Neural cell (in vitro differentiated cells): Measurements from ENCODE around the gene BNC2. TPM values are rescaled to one million over a fixed set of nuclear protein-coding genes. Genes with fewer than 3 reads are reported as not detected.

Experiments
- H2AFZ ChIP-seq: fragments of 200-600, 300-800 bp; sonication (generic), shearing (Covaris generic); 2 replicates; pipeline ENCODE4 v1.6.0; 2014; ENCODE audit warnings: low read depth, mild to moderate bottlenecking, antibody characterized with exemption, low read length, moderate library complexity
- H3F3A ChIP-seq: fragments of 200-600 bp; shearing (Covaris generic); 2 replicates; pipeline ENCODE4 v1.6.1; 2016; ENCODE audit warnings: mild to moderate bottlenecking, moderate library complexity, mixed read lengths, antibody characterized with exemption, low read length; ENCODE audit not compliant: insufficient read depth, poor library complexity, severe bottlenecking
- H3K27ac ChIP-seq: fragments of 200-600, 300-800 bp; sonication (generic), shearing (Covaris generic); 2 replicates; pipeline ENCODE4 v1.5.1; 2014; ENCODE audit warnings: mild to moderate bottlenecking, low read length, moderate library complexity
- H3K27me3 ChIP-seq: fragments of 300-800, 200-600 bp; sonication (generic), shearing (Covaris generic); 2 replicates; pipeline ENCODE4 v1.6.0; 2014; ENCODE audit warnings: mild to moderate bottlenecking, low read depth, low read length, moderate library complexity; ENCODE audit not compliant: insufficient read depth
- H3K36me3 ChIP-seq: fragments of 300-800, 200-600 bp; sonication (generic), shearing (Covaris generic); 2 replicates; pipeline ENCODE4 v1.5.1; 2014; ENCODE audit warnings: mild to moderate bottlenecking, antibody characterized with exemption, low read length, moderate library complexity; ENCODE audit not compliant: insufficient read depth
- H3K4me2 ChIP-seq: fragments of 300-800, 200-600 bp; sonication (generic), shearing (Covaris generic); 2 replicates; pipeline ENCODE4 v1.6.0; 2014; ENCODE audit warnings: mild to moderate bottlenecking, low read length
- H3K4me3 ChIP-seq: fragments of 300-800, 200-600 bp; sonication (generic), shearing (Covaris generic); 2 replicates; pipeline ENCODE4 v1.5.1; 2014; ENCODE audit warnings: mild to moderate bottlenecking, low read length, moderate library complexity
- H3K79me2 ChIP-seq: fragments of 200-600 bp; shearing (Covaris generic); replicated peaks from 2 replicates; pipeline ENCODE4 v1.6.0; 2014; ENCODE audit warnings: mild to moderate bottlenecking, low read length, moderate library complexity; ENCODE audit not compliant: insufficient read depth
- H3K9ac ChIP-seq: fragments of 300-800, 200-600 bp; sonication (generic), shearing (Covaris generic); 2 replicates; pipeline ENCODE4 v1.6.1; 2016; ENCODE audit warnings: mild to moderate bottlenecking, low read length, mixed read lengths
- H3K9me2 ChIP-seq: fragments of 200-600 bp; shearing (Covaris generic); 2 replicates; pipeline ENCODE4 v1.6.1; 2016; ENCODE audit warnings: mild to moderate bottlenecking, low read length, mixed read lengths; ENCODE audit not compliant: insufficient read depth
- H3K9me3 ChIP-seq: fragments of 200-600, 300-800 bp; sonication (generic), shearing (Covaris generic); 2 replicates; pipeline ENCODE4 v1.6.1; 2016; ENCODE audit warnings: mild to moderate bottlenecking, mixed run types, low read length, moderate library complexity, mixed read lengths
- H4K20me1 ChIP-seq: fragments of 200-600 bp; shearing (Covaris generic); 2 replicates; pipeline ENCODE4 v1.6.1; 2016; ENCODE audit warnings: mild to moderate bottlenecking, mixed run types; ENCODE audit not compliant: insufficient read depth
- CTCF ChIP-seq: fragments of 450-650 bp; IDR thresholded peaks from 2 replicates; pipeline ENCODE4 v1.5.1; 2014; ENCODE audit warnings: antibody characterized with exemption, mild to moderate bottlenecking, moderate library complexity; ENCODE audit not compliant: poor library complexity, severe bottlenecking
- EP300 ChIP-seq: fragments of 450-650 bp; conservative IDR thresholded peaks from 2 replicates; pipeline ENCODE4 v1.6.1; 2014; ENCODE audit warnings: antibody characterized with exemption, mild to moderate bottlenecking, moderate library complexity; ENCODE audit not compliant: poor library complexity, severe bottlenecking
- EZH2 ChIP-seq: fragments of 200-600, 300-800 bp; shearing (Covaris generic), sonication (generic); IDR thresholded peaks from 2 replicates; pipeline ENCODE4 v1.6.1; 2014; ENCODE audit warnings: antibody characterized with exemption, low read length, borderline replicate concordance, mild to moderate bottlenecking; ENCODE audit not compliant: insufficient read depth, poor library complexity, severe bottlenecking
- MXI1 ChIP-seq: fragments of 450-650 bp; conservative IDR thresholded peaks from 2 replicates; pipeline ENCODE4 v1.6.1; 2014; ENCODE audit warnings: antibody characterized with exemption, mild to moderate bottlenecking; ENCODE audit not compliant: poor library complexity, severe bottlenecking
- POLR2AphosphoS5 ChIP-seq: IDR thresholded peaks from 2 replicates; pipeline ENCODE4 v1.6.1; 2012
- RAD21 ChIP-seq: fragments of 450-650 bp; conservative IDR thresholded peaks from 2 replicates; pipeline ENCODE4 v1.6.1; 2014; ENCODE audit warnings: antibody characterized with exemption, mild to moderate bottlenecking, moderate library complexity
- REST ChIP-seq: IDR thresholded peaks from 2 replicates; pipeline ENCODE4 v1.6.1; 2012; ENCODE audit warnings: borderline replicate concordance
- SMC3 ChIP-seq: fragments of 450-650 bp; conservative IDR thresholded peaks from 2 replicates; pipeline ENCODE4 v1.6.1; 2014; ENCODE audit warnings: antibody characterized with exemption, mild to moderate bottlenecking, moderate library complexity; ENCODE audit not compliant: poor library complexity
- TAF1 ChIP-seq: IDR thresholded peaks from 2 replicates; pipeline ENCODE4 v1.6.1; 2012; ENCODE audit warnings: low read depth
- polyA plus RNA-seq: library from polyadenylated mRNA; depleted of rRNA; stranded (reverse); fragments of >200 nt; gene quantifications from 2 replicates; pipeline ENCODE4 v1.2.3, GENCODE V29; 2014

The BNC2 gene
- polyA plus RNA-seq, 1 donor from 2014 or later = 1.3 TPM

- Histone ChIP-seq H3K27ac (no peak overlapping the region), H4K20me1 (no peaks in the 10 kb centered on the region), H3K27me3 (no peaks in the 10 kb centered on the region), H3K79me2 (no peaks in the 10 kb centered on the region), H3K9me3 (no peaks in the 10 kb centered on the region), H3F3A (no peaks in the 10 kb centered on the region), H3K36me3 (no peaks in the 10 kb centered on the region), H3K9ac (no peak overlapping the region), H3K9me2 (no peaks in the 10 kb centered on the region), H2AFZ (no peak overlapping the region), H3K4me3 (no peak overlapping the region), H3K4me2 (no peak overlapping the region)
- no peak for TF ChIP-seq SMC3
- TF ChIP-seq REST = no peak
- TF ChIP-seq EP300 = no peak
- no peak for TF ChIP-seq CTCF
- TF ChIP-seq RAD21 = no peak
- TF ChIP-seq MXI1 = no peak
- TF ChIP-seq POLR2AphosphoS5 = no peak
- TF ChIP-seq EZH2 = no peak
- no peak for TF ChIP-seq TAF1
Measured at GRCh38 chr9:16682273-16682672, 188.2 kb downstream of the BNC2 start.

- Histone ChIP-seq H3K79me2 (no peaks in the 10 kb centered on the region), H3F3A (no peaks in the 10 kb centered on the region), H2AFZ (no peak overlapping the region), H3K4me2 (no peak overlapping the region), H3K27ac (no peak overlapping the region), H3K4me3 (no peak overlapping the region), H3K27me3 (no peaks in the 10 kb centered on the region), H3K9ac (no peak overlapping the region), H3K9me3 (no peaks in the 10 kb centered on the region), H3K9me2 (no peaks in the 10 kb centered on the region), H4K20me1 (no peaks in the 10 kb centered on the region), H3K36me3 (no peaks in the 10 kb centered on the region)
- TF ChIP-seq SMC3 (no peak), RAD21 (no peak), CTCF (no peak), TAF1 (no peak), POLR2AphosphoS5 (no peak), REST (no peak), EP300 (no peak), MXI1 (no peak), EZH2 (no peak)
Measured at GRCh38 chr9:16681652-16681987, 188.8 kb downstream of the BNC2 start.
